ENCODE measurements around the gene PRKN. TPM values are rescaled to one million over a fixed set of nuclear protein-coding genes. Genes with fewer than 3 reads are reported as not detected.

The PRKN gene
- total RNA-seq, 1 experiment from 2014 or later, result 0.46 TPM

DNA sequence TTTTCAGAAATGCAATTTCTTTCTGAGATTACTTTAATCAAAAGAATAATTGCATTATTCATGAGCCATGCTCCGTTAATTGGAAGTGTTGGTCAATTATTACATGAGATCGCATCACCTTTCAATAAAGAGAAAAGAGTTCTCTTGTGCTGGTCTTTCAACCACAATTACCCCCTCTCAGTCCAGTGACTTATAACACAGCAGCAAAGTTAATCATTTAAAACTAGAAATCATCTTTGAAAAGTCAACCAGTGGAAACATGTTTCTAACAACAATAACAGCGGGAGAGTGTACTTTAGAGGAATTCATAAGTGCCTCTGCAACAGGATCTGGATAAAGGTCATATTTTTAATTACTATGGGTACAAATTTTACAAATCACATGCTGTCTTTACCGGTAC lies 1069.4 kb downstream of the PRKN start:
- intact Hi-C loops (cut with micrococcal nuclease; ENCODE audit: unreplicated experiment), result no loop called here
- CTCF ChIA-PET, result no interaction called here

DNA sequence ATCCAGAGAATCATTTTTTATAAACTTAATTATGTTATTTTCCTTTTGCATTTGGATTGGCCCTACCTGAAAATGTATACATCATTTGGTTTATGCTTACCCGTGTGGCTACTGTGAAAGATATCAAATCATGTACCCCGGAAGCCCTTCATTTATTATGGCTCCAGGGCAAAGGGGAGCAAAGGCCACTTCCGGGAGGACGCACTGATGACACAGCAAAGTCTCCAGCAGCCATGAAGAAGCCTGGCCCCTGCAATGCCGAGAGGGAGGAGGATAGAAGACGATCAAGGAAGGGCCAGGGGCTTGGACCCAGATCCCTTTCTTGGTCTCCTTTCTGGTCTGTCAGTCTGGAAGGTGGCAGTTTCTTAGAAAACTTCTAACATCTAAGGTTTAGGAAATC lies 1073.4 kb downstream of the PRKN start:
- no TSS peak for BruUV-seq (replicated peaks)
- TF ChIP-seq, protein P1, sequence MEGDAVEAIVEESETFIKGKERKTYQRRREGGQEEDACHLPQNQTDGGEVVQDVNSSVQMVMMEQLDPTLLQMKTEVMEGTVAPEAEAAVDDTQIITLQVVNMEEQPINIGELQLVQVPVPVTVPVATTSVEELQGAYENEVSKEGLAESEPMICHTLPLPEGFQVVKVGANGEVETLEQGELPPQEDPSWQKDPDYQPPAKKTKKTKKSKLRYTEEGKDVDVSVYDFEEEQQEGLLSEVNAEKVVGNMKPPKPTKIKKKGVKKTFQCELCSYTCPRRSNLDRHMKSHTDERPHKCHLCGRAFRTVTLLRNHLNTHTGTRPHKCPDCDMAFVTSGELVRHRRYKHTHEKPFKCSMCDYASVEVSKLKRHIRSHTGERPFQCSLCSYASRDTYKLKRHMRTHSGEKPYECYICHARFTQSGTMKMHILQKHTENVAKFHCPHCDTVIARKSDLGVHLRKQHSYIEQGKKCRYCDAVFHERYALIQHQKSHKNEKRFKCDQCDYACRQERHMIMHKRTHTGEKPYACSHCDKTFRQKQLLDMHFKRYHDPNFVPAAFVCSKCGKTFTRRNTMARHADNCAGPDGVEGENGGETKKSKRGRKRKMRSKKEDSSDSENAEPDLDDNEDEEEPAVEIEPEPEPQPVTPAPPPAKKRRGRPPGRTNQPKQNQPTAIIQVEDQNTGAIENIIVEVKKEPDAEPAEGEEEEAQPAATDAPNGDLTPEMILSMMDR (IDR thresholded peaks at IDR 0.05), result no peak
- TF ChIP-seq POLR2AphosphoS5 (IDR thresholded peaks at IDR 0.05; ENCODE audit: low read depth, low read length) (no peak), TCF7L2 (IDR thresholded peaks at IDR 0.05; ENCODE audit: low read depth, low read length) (no peak), SIN3A (IDR thresholded peaks at IDR 0.05; ENCODE audit: borderline replicate concordance, insufficient read depth, low read depth, low read length) (no peak)
- TF ChIP-seq, protein P2, sequence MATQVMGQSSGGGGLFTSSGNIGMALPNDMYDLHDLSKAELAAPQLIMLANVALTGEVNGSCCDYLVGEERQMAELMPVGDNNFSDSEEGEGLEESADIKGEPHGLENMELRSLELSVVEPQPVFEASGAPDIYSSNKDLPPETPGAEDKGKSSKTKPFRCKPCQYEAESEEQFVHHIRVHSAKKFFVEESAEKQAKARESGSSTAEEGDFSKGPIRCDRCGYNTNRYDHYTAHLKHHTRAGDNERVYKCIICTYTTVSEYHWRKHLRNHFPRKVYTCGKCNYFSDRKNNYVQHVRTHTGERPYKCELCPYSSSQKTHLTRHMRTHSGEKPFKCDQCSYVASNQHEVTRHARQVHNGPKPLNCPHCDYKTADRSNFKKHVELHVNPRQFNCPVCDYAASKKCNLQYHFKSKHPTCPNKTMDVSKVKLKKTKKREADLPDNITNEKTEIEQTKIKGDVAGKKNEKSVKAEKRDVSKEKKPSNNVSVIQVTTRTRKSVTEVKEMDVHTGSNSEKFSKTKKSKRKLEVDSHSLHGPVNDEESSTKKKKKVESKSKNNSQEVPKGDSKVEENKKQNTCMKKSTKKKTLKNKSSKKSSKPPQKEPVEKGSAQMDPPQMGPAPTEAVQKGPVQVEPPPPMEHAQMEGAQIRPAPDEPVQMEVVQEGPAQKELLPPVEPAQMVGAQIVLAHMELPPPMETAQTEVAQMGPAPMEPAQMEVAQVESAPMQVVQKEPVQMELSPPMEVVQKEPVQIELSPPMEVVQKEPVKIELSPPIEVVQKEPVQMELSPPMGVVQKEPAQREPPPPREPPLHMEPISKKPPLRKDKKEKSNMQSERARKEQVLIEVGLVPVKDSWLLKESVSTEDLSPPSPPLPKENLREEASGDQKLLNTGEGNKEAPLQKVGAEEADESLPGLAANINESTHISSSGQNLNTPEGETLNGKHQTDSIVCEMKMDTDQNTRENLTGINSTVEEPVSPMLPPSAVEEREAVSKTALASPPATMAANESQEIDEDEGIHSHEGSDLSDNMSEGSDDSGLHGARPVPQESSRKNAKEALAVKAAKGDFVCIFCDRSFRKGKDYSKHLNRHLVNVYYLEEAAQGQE (IDR thresholded peaks at IDR 0.05; ENCODE audit: insufficient read depth in 1 of 2, low read depth in 2 of 2, low read length in 1 of 2), result no peak
- ATAC-seq (no peak), DNase-seq (ENCODE audit: low read depth, low spot score) (no peak)
- Histone ChIP-seq H3K27me3 (ENCODE audit: control insufficient read depth, insufficient read depth, low read length) (no peaks in the 10 kb centered on the region), H3K36me3 (ENCODE audit: control insufficient read depth, insufficient read depth, low read length) (no peaks in the 10 kb centered on the region), H3K4me3 (ENCODE audit: low read depth in 2 of 2, low read length in 2 of 2) (no peak overlapping the region), H3K4me1 (ENCODE audit: control insufficient read depth, insufficient read depth, low read length) (no peaks in the 10 kb centered on the region), H3K27ac (ENCODE audit: low read length) (no peak overlapping the region), H3K9me3 (ENCODE audit: control insufficient read depth, insufficient read depth, low read depth, low read length) (no peaks in the 10 kb centered on the region)
- in situ Hi-C loops (cut with HindIII; ENCODE audit: low pct_unique_long_range_greater_than_20kb, low sequenced_read_pairs) (no loop called here), intact Hi-C loops (cut with micrococcal nuclease; ENCODE audit: unreplicated experiment) (no loop called here)
- POLR2A ChIA-PET, result no interaction called here
- CTCF ChIA-PET, result no interaction called here

More for the DNA sequence above, 1069.4 kb downstream of the PRKN start:
- no peak for ATAC-seq
- no peaks in the 10 kb centered on the region for H3K36me3 ChIP-seq (ENCODE audit: control insufficient read depth, insufficient read depth, low read length)
- no peak overlapping the region for H3K27ac ChIP-seq (ENCODE audit: low read length)
- no TSS peak for BruUV-seq (replicated peaks)
- H3K27me3 ChIP-seq (ENCODE audit: control insufficient read depth, insufficient read depth, low read length), result no peaks in the 10 kb centered on the region
- TF ChIP-seq, protein P1 (IDR thresholded peaks at IDR 0.05), result no peak
- TF ChIP-seq, protein P2 (IDR thresholded peaks at IDR 0.05; ENCODE audit: insufficient read depth in 1 of 2, low read depth in 2 of 2, low read length in 1 of 2), result no peak
- TF ChIP-seq SIN3A (IDR thresholded peaks at IDR 0.05; ENCODE audit: borderline replicate concordance, insufficient read depth, low read depth, low read length) (no peak), POLR2AphosphoS5 (IDR thresholded peaks at IDR 0.05; ENCODE audit: low read depth, low read length) (no peak), TCF7L2 (IDR thresholded peaks at IDR 0.05; ENCODE audit: low read depth, low read length) (no peak)
- POLR2A ChIA-PET, result no interaction called here
- in situ Hi-C loops (cut with HindIII; ENCODE audit: low pct_unique_long_range_greater_than_20kb, low sequenced_read_pairs), result no loop called here
- H3K9me3 ChIP-seq (ENCODE audit: control insufficient read depth, insufficient read depth, low read depth, low read length), result no peaks in the 10 kb centered on the region
- no peak overlapping the region for H3K4me3 ChIP-seq (ENCODE audit: low read depth in 2 of 2, low read length in 2 of 2)
- H3K4me1 ChIP-seq (ENCODE audit: control insufficient read depth, insufficient read depth, low read length), result no peaks in the 10 kb centered on the region
- no peak for DNase-seq (ENCODE audit: low read depth, low spot score)
